GM18519 (cell line): ENCODE data around the gene VAMP8.
"Not testable (repeated sequence)": the region's sequence is repeated elsewhere in the genome, so short reads cannot be mapped to it uniquely, and the experiment has no call there.

Experiments
- ATAC-seq: cut with Tn5 transposase; IDR thresholded peaks from one replicate; pipeline ENCODE4 v1.9.1; 2021; ENCODE audit warnings: mild to moderate bottlenecking, moderate library complexity; ENCODE audit not compliant: unreplicated experiment, low FRiP score

The VAMP8 gene

DNA sequence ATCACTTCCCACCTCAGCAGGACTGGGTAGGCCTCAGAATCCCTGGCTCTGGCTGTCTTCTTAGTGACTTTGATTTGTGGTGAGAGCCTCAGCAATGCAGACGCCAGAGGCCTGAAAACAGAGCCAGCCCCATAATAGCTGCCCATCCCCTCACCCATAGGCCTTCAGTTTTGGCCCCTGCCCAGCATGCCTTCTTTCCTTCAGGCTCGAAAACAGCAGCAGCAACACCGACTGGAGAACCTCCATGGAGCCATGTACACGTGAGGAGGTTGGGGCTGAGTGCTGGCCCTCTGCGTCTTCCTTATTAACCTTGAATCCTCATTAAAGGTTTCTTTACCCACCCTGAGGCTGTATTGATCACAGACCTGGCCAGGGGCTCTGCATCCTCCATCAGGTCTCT, 19.9 kb downstream of the VAMP8 start:
- ATAC-seq: no peak

DNA sequence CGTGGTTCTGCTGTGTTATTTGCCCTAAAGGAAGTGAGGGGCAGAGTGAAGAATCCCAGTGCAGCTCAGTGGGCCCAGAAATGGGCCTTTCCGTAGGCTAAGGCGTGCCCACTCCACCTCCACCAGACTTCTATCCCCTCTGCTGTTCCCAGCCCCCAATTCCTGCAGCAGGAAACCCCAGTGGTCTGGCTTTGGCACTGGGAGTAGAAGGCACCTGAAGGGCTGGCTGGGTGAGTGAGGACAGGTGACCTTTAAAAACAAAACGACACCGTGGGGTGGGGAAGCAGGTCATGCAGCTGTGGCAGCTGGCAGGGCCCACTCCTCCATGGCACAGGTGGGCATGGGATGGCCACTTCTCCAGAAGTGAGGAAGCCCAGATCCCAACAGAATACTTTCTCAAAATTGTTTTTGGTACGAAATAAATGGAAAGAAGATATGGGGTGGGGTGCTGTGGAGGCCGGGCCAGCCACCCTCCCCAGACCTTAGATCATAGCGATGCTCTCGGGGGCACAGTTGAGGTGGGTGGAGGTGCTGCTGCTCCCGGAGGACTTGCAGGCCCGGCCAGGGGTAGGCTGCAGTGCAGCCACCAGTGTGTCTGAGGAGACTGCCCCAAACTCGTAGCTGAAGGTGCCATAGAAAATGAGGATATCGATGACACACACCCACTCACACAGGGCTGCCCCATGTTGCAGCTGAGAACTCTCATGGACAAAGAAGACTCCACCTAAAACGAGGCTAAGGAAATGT, 21.4 kb downstream of the VAMP8 start:
- no peak for ATAC-seq

DNA sequence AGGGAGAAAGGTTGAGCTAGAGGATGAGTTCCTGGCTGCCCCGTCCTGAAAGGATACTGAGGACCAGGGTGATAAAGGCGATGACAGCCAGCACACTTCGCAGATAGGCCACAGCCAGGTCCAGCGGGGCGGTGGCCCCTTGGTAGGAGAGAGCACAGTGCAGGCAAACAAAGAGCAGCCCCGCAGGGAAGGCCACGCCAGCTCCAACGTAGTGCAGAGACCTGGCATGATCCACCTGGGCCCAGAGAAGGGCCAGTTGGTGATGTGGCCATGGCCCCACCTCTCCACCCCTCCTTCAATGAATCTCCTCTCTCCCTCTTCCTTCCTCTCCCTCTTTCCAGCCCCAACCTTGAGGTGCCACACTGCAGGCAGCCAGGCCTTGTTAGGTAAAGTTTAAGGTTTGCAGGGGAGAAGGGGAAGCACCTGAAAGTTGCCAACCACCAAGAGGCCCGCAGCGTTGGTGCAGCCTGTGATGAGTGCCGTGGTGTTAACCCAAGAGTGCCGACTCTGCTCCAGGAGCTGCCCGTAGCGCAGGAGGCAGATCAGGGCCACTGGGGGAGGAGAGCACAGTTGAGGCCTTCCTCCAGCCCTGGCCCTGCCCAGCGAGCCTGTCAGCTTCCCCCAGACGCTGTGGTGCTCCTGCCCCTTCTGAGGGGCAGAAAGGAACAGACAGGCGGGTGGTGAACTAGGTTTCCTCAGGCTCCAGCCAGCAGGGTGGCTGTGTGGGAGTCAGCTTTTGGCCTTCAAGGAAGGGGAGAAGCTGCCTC, 22.3 kb downstream of the VAMP8 start:
- no peak for ATAC-seq

DNA sequence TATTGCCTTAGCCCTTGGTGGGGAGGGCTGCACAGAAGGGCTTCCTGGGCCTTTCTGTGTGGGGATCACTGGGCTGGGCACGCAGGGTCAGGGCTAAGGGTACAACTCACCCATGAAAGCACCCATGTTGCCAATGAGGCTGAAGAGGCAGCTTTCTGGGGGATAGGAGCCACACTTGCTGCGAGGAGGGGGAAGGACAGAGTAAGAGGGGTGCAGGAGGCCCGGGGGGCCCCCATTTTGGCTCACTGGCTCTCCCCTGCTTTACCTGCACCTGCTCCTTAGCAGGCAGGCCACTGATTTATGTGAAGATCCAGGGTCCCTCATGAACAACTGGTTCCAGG, 22.8 kb downstream of the VAMP8 start:
- no peak for ATAC-seq

DNA sequence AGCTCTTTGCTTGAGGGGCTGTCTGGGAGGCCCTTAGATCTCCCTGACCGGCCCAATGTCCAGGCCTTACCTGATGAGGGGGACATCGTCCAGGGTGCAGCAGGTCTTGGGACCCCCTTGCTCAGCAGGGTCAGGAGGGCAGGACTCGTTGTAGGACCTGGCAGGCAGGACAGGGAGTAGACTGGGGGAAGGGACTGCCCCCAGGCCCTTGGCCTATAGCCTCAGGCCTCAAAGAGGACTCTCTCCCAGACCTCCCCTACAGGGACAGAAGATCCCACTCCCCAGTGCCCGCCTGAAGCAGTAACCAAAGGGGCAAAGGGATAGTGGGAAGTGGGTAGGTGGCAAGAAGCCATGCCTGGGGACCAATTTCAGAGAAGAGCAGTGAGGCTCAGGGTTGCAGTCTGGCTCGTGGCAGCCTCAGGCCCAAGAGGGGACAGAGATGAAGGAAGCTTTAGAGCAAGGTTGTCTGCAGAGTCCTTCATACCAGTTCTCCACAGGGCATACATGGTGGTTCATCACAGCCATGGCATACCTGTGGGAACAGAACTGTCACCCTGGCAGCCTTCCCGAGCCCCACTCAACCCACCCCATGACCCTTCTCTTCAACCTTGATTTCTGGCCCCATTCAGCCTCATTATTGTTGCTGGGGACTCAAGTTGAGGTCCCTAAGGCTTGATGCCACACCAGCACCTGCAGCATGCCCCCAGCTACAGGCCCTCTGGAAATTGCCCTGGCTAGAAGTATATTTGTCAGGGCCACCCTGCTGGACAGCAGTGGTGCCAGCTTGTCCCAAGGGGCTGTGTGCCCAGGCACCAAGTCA, 23.8 kb downstream of the VAMP8 start:
- ATAC-seq: no peak

DNA sequence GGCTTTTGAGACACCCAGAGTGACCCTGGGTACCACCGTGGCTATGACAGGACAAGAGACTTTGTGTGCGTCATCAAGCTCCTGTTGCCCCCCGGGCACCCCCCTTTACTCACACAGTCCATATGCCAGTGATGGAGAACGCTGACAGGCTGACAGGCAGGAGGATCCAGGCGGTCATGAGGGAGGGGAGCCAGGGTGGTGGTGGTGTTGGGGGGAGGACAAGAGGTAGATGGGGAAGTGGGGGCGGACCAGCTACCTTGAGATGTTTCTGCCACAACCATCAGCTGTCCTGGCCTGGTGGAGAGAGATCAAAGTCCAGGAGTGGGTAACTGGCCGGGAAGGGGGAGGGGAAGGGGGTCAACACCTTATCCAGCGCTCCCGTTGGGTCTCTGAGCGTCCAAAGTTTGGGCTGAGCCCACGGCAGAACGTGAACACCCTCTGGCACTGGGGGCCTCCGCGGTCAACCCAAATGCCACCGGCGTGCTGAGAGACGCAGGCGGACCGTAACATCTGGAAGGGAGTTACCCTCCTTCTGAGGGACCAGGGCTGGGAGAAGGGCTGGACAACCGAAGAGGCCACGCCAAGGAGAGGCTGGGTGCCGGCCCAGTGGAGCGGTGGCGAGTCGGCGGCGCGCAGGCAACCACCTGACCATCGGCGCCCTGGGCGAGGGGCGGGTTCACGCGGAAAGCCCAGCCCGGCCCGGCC, 24.5 kb downstream of the VAMP8 start:
- ATAC-seq: peak; percentile 11

DNA sequence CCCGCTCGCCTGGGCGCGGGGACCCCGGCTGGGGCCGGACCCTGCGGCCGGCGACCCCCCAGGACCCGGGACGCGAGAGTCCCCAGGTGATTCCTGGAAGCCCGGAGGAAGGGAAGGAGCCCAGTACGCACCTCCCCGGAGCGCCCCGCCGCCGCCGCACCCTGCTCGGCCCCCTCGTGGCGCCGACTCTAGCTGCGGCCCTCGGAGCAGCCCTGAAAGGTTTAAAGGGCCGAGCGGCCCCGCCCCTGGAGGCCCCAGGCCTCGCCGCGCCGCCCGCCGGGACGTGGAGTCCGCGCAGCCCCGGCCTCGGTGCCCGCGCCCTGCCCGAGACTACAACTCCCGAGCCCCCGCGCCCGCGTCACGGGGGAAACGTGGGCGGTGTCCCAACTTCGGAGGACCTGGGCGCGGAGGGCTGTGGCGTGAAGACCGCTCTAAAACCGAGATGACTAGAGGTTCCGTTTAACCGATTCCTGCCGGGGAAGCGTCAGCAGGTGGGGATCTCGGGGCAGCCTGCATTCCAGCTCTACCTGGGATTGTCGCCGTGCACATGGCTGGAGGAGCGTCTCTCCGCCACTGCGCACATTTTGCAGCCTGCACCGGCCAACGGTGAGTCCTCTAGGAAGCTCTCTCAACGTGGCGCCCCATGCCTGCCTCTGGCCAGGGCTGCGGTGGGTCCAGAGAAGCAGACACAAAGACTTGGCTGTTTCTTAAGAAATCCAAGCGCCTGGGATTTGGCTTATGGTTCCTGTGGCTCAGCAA, 25.3 kb downstream of the VAMP8 start, which contains the start of gene TMEM150A:
TMEM150A (minus strand) TSS at position 223 of the 759 bp plus-strand sequence. CDS start 750 bp downstream, outside the sequence.
- ATAC-seq: peak; percentile 92

DNA sequence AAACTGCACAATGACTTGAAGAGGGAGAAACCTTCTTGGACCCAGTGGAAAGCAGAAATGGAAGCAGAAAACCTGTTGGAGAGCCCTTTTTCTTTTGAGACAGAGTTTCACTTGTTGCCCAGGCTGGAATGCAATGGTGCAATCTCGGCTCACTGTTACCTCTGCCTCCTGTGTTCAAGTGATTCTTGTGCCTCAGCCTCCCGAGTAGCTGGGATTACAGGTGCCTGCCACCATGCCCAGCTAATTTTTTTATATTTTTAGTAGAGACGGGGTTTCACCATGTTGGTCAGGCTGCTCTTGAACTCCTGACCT, 26.7 kb downstream of the VAMP8 start:
- ATAC-seq: not testable (repeated sequence)

DNA sequence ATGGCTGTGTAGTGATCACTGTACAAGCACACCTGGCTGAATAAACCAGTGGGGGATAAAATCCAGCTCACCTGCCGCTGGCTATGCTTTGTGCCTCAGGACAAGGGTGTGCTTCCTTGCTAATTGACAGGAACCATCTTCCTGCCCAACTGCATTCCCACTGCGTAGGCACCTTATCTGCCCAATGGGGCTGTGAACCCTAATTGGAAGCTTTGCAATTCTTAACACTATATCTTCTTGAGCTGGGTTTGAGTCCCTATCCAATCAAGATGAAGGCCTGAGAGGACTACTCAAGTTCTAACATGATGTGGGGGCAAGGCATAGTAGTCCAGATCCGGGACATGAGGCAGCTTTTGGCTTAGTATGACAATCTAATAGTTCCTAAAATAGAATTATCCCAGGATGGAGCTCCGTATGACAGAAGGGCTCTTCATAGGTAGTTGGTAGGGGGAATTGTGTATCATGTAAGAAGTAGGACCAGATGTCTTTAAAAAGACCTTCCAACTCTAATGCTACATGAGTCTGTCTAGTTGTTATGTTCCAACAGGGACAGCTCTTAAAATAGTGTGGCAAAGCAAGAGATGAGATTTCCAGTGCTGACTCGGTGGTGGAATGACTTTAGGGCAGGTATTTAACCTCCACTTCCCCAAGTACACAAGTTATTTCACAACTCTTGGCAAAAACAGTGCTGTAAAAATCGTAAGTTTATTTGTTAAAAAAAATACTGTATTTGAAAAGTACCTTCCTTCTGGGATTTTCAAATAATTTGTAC, 27.4 kb downstream of the VAMP8 start:
- ATAC-seq: no peak

DNA sequence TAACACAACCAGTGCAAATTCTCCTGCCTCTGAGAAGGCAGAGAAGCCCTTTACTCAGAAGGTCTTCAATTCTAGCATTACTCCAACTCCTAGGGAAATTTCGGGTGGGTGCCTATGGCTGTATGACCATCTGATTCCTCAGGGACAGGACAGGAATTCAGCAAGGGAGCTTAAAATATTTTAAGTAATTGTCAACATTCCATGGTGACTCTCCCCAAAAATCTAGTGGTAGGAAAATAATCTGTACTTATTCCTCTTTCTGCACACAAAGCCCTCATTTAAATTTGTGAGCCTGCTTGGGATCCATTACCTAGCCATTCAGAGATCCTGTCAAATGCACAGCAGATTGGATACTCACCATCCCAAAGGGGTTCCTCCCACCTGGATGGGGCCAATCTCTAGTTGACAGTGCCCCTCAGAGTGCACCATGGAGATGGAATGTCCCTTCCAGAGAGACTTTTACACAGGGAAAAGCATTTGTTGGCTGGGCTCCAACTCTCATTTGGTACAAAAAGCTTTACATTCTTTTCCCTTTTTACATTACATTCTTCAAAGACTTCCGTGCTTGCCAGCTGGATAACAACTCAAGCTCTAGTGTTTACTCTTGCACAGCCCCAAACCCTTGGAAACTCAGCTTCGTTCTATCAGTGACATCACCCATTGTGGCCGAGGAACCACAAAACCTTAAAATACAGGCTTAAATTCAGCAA, 28.2 kb downstream of the VAMP8 start:
- no peak for ATAC-seq

DNA sequence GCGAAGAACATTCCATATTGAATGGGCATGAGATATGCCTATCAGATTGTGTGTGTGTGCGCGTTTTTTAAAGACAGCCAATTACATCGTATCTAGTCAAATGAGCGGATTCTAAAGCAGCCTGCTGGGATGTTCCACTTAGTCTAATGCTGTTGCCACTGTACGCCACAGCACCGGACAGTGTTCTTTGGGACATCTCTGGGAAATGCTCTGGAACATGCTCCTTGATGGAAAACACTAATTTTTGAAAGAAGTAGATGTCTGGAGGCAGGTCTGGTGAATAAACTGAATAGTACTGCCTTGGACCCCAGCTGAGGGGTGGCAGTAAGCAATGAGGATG, 28.7 kb downstream of the VAMP8 start:
- ATAC-seq: no peak

DNA sequence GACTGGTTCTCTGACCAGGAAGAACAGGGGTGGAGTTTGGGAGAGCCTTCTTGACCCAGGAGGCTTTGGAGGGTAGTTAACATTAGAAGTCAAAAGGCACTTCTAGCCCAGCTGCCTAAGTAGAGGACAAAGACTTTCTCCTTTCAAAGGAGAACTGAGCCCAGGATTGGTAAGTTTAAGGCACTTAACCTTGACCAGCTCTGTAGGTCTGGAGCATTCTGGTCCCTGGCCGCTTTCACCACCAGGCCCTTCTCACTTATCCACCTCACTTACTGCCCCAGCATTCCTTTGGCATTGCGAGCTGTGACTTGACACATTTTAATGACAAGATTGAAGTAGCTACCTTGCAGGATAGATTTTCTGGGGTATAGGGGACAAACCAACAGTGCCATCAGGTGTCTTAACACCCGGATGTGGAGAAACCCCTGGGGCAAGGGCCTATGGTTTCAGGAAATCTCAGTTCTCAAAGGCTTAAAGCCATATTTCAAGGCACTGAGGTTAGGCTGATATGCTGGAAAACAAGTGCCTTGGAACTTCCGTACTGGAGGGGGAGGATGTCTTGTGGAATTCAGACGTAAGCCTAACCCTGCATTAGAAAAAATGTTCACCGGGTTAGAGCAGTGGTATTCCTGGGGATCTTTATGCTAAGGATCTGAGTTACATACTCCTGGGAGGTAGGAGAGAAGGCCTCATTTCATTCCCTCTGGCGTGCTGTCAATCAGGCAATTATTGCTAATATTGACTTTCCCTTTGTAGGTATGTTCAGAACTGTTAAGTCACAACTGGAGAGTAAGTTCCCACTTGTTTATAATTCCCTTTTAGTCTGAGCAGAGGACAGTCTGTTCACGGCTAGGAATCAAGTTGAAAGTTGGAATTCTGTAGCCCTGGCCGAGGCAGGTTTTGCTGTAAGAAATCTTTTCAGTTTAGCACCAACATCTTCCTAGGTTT, 30.2 kb downstream of the VAMP8 start:
- ATAC-seq: no peak

DNA sequence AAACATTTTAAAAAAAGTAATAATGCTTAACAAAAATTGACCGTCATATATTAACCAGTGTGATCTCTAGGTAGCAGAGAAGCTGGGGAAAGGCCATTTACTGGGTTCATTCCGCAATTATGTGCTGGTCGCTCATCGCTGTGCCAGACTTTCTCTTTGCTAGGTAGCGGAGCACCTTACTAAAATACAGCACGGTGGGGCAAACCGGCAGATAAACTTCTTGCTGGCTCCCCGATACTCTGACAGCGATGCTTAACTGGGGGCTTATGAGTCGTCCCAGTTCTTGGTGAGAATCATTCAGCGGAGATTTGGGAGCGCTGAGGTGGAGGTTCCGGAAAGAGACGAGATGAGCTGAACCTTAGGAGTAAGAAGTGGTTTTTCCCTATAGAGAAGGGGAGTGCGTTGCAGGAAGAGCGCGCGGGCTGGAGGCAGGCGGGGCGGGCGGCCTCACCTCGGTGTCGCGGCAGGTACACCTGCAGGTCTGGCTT, 33.9 kb downstream of the VAMP8 start:
- ATAC-seq: no peak

DNA sequence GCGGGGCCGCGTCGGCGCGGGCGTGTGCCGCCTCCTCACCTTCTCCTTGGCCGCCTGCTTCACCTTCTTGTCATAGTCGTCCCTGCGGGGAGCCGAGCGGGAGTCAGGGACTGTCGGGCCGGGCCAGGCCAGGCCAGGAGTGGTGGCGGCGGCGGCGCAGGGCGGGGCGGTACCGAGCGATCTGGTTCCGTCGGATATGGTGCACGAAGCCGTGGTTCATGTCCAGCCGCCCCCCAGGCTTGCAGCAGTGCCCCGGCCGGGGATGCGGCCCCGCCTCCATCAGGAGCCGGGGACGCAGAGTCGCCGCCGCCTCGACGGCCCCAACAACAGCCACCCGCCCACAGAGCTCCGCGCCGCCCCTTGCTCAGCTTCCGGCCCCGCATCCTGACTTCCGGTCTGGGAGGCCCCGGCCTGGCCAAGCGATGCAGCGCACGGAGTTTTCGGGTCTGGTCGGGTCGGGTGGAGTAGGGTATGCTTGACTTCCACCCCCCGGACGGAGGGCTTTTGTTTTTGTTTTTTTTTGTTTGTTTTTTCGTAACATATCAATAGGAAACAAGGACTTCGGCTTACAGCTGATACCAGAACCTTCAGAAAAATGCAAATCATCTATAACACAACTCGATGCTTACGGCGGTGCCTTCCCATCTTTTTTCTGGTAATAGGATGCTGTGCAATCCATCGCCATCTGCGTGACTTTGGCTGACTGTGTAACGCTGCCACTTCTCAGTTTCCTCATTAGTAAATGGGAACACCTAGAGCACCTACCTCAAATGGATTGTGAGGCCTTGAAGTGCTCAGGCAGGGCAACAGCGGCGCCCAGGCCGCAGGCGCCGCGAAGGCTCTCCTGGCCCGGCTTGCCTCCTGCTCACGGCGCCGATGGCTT, 34.6 kb downstream of the VAMP8 start, which contains the start of gene C2orf68:
C2orf68 (minus strand) TSS at position 362 of the 883 bp plus-strand sequence; CDS start at position 280, 82 bp downstream.
- peak; percentile 51 for ATAC-seq

DNA sequence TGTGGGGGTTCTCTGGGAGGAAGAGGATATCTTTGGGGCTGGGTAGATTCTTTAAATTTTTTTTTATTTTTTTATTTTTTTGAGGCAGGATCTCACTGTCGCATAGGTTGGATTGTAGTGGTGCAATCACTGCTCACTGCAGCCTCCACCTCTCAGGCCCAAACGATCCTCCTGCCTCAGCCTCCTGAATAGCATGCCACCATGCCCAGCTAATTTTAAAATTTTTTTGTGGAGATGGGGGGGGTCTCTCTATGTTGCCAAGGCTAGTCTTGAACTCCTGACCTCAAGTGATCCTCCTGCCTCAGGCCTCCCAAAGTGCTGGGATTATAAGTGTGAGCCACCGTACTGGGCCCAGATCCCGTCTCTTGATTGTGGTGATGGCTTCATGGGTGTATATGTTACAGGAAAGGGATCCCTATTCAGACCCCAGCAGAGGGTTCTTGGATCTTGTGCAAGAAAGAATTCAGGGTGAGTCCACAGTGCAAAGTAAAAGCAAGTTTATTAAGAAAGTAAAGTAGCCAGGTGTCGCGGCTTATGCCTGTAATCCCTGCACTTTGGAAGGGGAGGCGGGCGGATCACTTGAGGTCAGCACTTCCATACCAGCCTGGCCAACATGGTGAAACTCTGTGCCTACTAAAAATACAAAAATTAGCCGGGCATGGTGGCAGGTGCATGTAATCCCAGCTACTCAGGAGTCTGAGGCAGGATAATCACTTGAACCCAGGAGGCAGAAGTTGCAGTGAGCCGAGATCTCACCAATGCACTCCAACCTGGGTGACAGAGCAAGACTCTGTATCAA, 36.5 kb downstream of the VAMP8 start:
- ATAC-seq: no peak

DNA sequence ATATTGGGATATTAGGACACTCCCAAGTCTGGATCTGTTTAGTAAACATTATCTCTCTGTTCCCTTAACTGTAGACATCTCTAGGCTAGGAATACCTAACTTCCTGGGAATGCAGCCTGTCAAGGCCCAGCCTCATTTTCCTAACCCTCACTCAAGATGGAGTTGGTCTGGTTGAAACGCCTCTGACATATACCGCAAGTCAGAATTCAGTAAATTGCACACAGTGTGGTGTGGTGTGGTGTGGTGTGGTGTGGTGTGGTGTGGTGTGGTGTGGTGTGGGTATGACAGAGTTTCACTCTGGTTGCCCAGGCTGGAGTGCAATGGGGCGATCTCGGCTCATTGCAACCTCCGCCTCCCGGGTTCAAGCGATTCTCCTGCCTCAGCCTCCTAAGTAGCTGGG, 37.4 kb downstream of the VAMP8 start:
- ATAC-seq: not testable (repeated sequence)
